ENCODE results near the gene CLSTN3. TPM values are rescaled to one million over a fixed set of nuclear protein-coding genes. Genes with fewer than 3 reads are reported as not detected.

The CLSTN3 gene
- total and polyA plus RNA-seq, 10 of the 15 experiments (the other 5 are each of a cell fraction or from before 2014, with no cell fraction given): 0.09 to 35.9 (median 11.3) TPM

DNA sequence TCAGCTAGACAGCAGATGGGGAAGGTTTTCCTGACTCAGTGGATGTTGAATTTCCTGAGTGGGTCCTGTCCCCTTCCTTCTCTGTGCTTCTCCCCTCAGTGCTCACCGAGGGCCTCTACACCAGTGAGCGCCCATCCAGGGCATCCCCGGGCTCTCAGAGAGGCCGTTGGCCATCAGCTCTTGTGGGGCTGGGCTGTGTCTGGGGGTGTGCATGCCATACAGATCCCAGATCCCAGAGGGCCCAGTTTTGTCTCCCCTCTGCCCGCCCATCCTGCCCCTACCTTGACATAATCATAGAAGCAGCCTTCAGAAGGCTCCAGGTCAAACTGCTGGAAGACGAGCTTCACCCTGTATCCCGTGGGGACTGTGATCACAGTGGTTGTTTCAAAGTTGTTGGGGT lies 39.0 kb upstream of the CLSTN3 start:
- no peaks in the 10 kb centered on the region for H3K9me3 ChIP-seq (replicated peaks; ENCODE audit: control insufficient read depth, insufficient read depth, low read length)
- no peak overlapping the region for H3K4me3 ChIP-seq
- no peak overlapping the region for H3K9ac ChIP-seq (ENCODE audit: control insufficient read depth, insufficient read depth, low read length)
- no peak for DNase-seq (ENCODE audit: low read depth, low spot score)
- H4K20me1 ChIP-seq (ENCODE audit: control insufficient read depth, insufficient read depth): no peaks in the 10 kb centered on the region
- no peaks in the 10 kb centered on the region; a peak in 1 of 4 replicates for H3K27me3 ChIP-seq (replicated peaks in 1 of 2; ENCODE audit: control insufficient read depth in 2 of 2, insufficient read depth in 2 of 2, low read length in 1 of 2)
- in situ Hi-C loops (cut with MboI) (no loop called here), intact Hi-C loops (cut with micrococcal nuclease; ENCODE audit: unreplicated experiment) (loop anchor here (5.0 kb wide), 3 partner anchors 74 to 169 kb away; partner anchors contain the start of genes EMG1, LPCAT3 and PHB2)
- H3K36me3 ChIP-seq (ENCODE audit: control insufficient read depth in 2 of 2, insufficient read depth in 2 of 2, low read length in 1 of 2): no peaks in the 10 kb centered on the region
- TF ChIP-seq ZNF24 (IDR thresholded peaks at IDR 0.05) (no peak), MTA3 (IDR thresholded peaks at IDR 0.05; ENCODE audit: borderline replicate concordance, low read length) (no peak), POU2F2 (IDR thresholded peaks at IDR 0.05; ENCODE audit: borderline replicate concordance, low read depth, low read length) (no peak), CHD4 (IDR thresholded peaks at IDR 0.05) (no peak), BCL11A (IDR thresholded peaks at IDR 0.05; ENCODE audit: low read depth, low read length) (no peak), TAF1 (IDR thresholded peaks at IDR 0.05; ENCODE audit: borderline replicate concordance, low read depth, low read length) (no peak), POLR2A (IDR thresholded peaks at IDR 0.05; ENCODE audit: low read depth, low read length) (no peak), RAD21 (IDR thresholded peaks at IDR 0.05; ENCODE audit: insufficient read depth, low read depth, low read length) (no peak), CREB1 (IDR thresholded peaks at IDR 0.05; ENCODE audit: low read depth) (no peak), HDAC2 (IDR thresholded peaks at IDR 0.05) (no peak), GABPA (IDR thresholded peaks at IDR 0.05; ENCODE audit: low read depth) (no peak), CREM (IDR thresholded peaks at IDR 0.05; ENCODE audit: low read depth) (no peak)
- TF ChIP-seq, protein P1, sequence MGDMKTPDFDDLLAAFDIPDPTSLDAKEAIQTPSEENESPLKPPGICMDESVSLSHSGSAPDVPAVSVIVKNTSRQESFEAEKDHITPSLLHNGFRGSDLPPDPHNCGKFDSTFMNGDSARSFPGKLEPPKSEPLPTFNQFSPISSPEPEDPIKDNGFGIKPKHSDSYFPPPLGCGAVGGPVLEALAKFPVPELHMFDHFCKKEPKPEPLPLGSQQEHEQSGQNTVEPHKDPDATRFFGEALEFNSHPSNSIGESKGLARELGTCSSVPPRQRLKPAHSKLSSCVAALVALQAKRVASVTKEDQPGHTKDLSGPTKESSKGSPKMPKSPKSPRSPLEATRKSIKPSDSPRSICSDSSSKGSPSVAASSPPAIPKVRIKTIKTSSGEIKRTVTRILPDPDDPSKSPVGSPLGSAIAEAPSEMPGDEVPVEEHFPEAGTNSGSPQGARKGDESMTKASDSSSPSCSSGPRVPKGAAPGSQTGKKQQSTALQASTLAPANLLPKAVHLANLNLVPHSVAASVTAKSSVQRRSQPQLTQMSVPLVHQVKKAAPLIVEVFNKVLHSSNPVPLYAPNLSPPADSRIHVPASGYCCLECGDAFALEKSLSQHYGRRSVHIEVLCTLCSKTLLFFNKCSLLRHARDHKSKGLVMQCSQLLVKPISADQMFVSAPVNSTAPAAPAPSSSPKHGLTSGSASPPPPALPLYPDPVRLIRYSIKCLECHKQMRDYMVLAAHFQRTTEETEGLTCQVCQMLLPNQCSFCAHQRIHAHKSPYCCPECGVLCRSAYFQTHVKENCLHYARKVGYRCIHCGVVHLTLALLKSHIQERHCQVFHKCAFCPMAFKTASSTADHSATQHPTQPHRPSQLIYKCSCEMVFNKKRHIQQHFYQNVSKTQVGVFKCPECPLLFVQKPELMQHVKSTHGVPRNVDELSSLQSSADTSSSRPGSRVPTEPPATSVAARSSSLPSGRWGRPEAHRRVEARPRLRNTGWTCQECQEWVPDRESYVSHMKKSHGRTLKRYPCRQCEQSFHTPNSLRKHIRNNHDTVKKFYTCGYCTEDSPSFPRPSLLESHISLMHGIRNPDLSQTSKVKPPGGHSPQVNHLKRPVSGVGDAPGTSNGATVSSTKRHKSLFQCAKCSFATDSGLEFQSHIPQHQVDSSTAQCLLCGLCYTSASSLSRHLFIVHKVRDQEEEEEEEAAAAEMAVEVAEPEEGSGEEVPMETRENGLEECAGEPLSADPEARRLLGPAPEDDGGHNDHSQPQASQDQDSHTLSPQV (IDR thresholded peaks at IDR 0.05): no peak
- TF ChIP-seq, protein P2, sequence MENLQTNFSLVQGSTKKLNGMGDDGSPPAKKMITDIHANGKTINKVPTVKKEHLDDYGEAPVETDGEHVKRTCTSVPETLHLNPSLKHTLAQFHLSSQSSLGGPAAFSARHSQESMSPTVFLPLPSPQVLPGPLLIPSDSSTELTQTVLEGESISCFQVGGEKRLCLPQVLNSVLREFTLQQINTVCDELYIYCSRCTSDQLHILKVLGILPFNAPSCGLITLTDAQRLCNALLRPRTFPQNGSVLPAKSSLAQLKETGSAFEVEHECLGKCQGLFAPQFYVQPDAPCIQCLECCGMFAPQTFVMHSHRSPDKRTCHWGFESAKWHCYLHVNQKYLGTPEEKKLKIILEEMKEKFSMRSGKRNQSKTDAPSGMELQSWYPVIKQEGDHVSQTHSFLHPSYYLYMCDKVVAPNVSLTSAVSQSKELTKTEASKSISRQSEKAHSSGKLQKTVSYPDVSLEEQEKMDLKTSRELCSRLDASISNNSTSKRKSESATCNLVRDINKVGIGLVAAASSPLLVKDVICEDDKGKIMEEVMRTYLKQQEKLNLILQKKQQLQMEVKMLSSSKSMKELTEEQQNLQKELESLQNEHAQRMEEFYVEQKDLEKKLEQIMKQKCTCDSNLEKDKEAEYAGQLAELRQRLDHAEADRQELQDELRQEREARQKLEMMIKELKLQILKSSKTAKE (IDR thresholded peaks at IDR 0.05; ENCODE audit: low read depth, poor library complexity, severe bottlenecking): no peak
- no peaks in the 10 kb centered on the region for H3K4me1 ChIP-seq (ENCODE audit: control insufficient read depth, insufficient read depth, low read length)
- ChIA-PET POLR2A (interaction anchor here (0.5 to 1.1 kb wide), 3 partner anchors 14 to 166 kb away, joined by 3 to 4 read pairs (median 3); no protein-coding TSS in a partner anchor), RAD21 (ENCODE audit: unreplicated experiment) (interaction anchor here (0.6 to 1.5 kb wide), 3 partner anchors 16 to 24 kb away, joined by 3 to 5 read pairs (median 3); partner anchors contain the start of gene C1RL), CTCF (interaction anchor here (1.0 to 6.3 kb wide), 3 partner anchors 22 to 146 kb away, joined by 4 to 32 read pairs (median 4); partner anchors contain the start of genes C12orf57 and RNU7-1), SMC1A (ENCODE audit: uncharacterized antibody, unreplicated experiment) (interaction anchor here (0.8 to 1.4 kb wide), 4 partner anchors 17 to 146 kb away, joined by 3 to 5 read pairs (median 4); no protein-coding TSS in a partner anchor)
- H2AFZ ChIP-seq (ENCODE audit: control insufficient read depth, low read depth, low read length): no peak overlapping the region
- no peak for ATAC-seq
- H3K27ac ChIP-seq (ENCODE audit: control insufficient read depth, insufficient read depth): no peak overlapping the region
- WGBS (ENCODE audit: insufficient coverage, insufficient replicate concordance, low lambda C conversion rate, missing lambda C conversion rate): 44% methylated on average over 7 of the region's 7 CpGs
- no peak overlapping the region for H3K4me2 ChIP-seq (ENCODE audit: control insufficient read depth, insufficient read depth)
- no TSS peak for BruUV-seq (replicated peaks)
- no peak for FAIRE-seq
- no peaks in the 10 kb centered on the region for H3K79me2 ChIP-seq (ENCODE audit: control insufficient read depth, insufficient read depth, low read length)
